K562 (cell line): Measurements from ENCODE around the gene FOXJ3. TPM values are rescaled to one million over a fixed set of nuclear protein-coding genes. Genes with fewer than 3 reads are reported as not detected.
A peak's percentile ranks its signal among the peaks of the same experiment; 100 is the strongest.

Source experiments
- ATAC-seq: fragments of 200-7000 bp; cut with Tn5 transposase; 3 replicates; pipeline ENCODE4 v1.9.1; 2020; ENCODE audit warnings: moderate library complexity
- BruUV-seq: library from RNA; stranded (reverse); fragments of 400-500 nt; replicated peaks from 2 replicates; lab custom pipeline; 2021; lab: Mats Ljungman, UMichigan
- CTCF ChIA-PET: fragments of 300-600 bp; formaldehyde crosslinking; extraction: SDS; loops from one replicate; lab custom pipeline; 2021; ENCODE audit warnings: low intra/inter-chr PET ratio; lab: Yijun Ruan, JAX
- POLR2A ChIA-PET: fragments of 300-600, 350-650 bp; sonication (Branson Sonifier 250); formaldehyde crosslinking; extraction: SDS; loops from one replicate; lab custom pipeline; 2021; ENCODE audit warnings: antibody characterized with exemption, inconsistent platforms; lab: Yijun Ruan, JAX
- DNase-seq, 4 experiments: peaks; one replicate each; pipeline versions ENCODE4 v3.0.0 to v3.0.0-alpha.2; 2011 to 2018; ENCODE audit warnings: low spot score in 3 of 4, mixed read lengths in 3 of 4; ENCODE audit errors: extremely low read depth in 1 of 4
- FAIRE-seq: peaks from 2 replicates; lab custom pipeline; 2011; peaks lifted over from hg19 to GRCh38; lab: Jason Lieb, UNC
- H2AFZ ChIP-seq: 2 replicates; pipeline ENCODE4 v1.6.0; 2011; ENCODE audit warnings: low read depth, low read length, control low read depth, inconsistent platforms
- H3K27ac ChIP-seq: fragments of 200-600 bp; 3 replicates; pipeline ENCODE4 v1.8.0; 2011; ENCODE audit warnings: low read depth, mild to moderate bottlenecking, control low read depth, inconsistent platforms, low read length, moderate library complexity, mixed read lengths; ENCODE audit errors: extremely low read depth
- H3K27me3 ChIP-seq, 2 experiments: fragments of 300-600 bp in 1 of 2; 2 replicates in 1 of 2; 3 replicates in 1 of 2; pipeline versions ENCODE4 v1.6.0 to v1.8.0; 2011; ENCODE audit warnings: inconsistent platforms in 2 of 2, low read length in 2 of 2, mild to moderate bottlenecking in 1 of 2, mixed read lengths in 1 of 2, moderate library complexity in 1 of 2; ENCODE audit not compliant: control insufficient read depth in 2 of 2, insufficient read depth in 2 of 2
- H3K36me3 ChIP-seq: fragments of 300-600 bp; 3 replicates; pipeline ENCODE4 v1.8.0; 2011; ENCODE audit warnings: mild to moderate bottlenecking, low read length, inconsistent platforms; ENCODE audit not compliant: control insufficient read depth, insufficient read depth
- H3K4me1 ChIP-seq, 2 experiments: fragments of 200-600 bp in 1 of 2; replicated peaks in 1 of 2; 2 replicates in 1 of 2; 3 replicates in 1 of 2; pipeline versions ENCODE4 v1.5.1 to v1.8.0; 2011; ENCODE audit warnings: inconsistent platforms in 2 of 2, low read length in 2 of 2, mild to moderate bottlenecking in 1 of 2, mixed read lengths in 1 of 2, moderate library complexity in 1 of 2; ENCODE audit not compliant: control insufficient read depth in 2 of 2, insufficient read depth in 2 of 2
- H3K4me2 ChIP-seq: 2 replicates; pipeline ENCODE4 v1.6.1; 2011; ENCODE audit warnings: low read length, control low read depth, inconsistent platforms, mixed read lengths; ENCODE audit not compliant: insufficient read depth
- H3K4me3 ChIP-seq: fragments of 200-600 bp; sonication (generic), shearing (Covaris generic); 2 replicates; pipeline ENCODE4 v1.5.1; 2016; ENCODE audit warnings: control low read depth, inconsistent platforms
- H3K79me2 ChIP-seq: fragments of 200-600 bp; 3 replicates; pipeline ENCODE4 v1.8.0; 2011; ENCODE audit warnings: low read length, inconsistent platforms; ENCODE audit not compliant: control insufficient read depth, insufficient read depth
- H3K9ac ChIP-seq, 2 experiments: 2 replicates each; pipeline versions ENCODE4 v1.6.0 to v1.6.1; 2011; ENCODE audit warnings: low read depth in 2 of 2, low read length in 2 of 2, control low read depth in 1 of 2, inconsistent platforms in 1 of 2, mild to moderate bottlenecking in 1 of 2, mixed read lengths in 1 of 2; ENCODE audit not compliant: insufficient read depth in 1 of 2
- H3K9me1 ChIP-seq: one replicate; pipeline ENCODE4 v1.6.0; 2011; ENCODE audit warnings: inconsistent platforms, mild to moderate bottlenecking, low read length, moderate library complexity; ENCODE audit not compliant: control insufficient read depth, insufficient read depth
- H3K9me3 ChIP-seq: replicated peaks from 2 replicates; pipeline ENCODE4 v1.5.1; 2011; ENCODE audit warnings: low read depth, low read length, inconsistent platforms; ENCODE audit not compliant: control insufficient read depth, insufficient read depth
- H4K20me1 ChIP-seq: replicated peaks from 2 replicates; pipeline ENCODE4 v1.6.1; 2011; ENCODE audit warnings: low read length, inconsistent platforms, mixed read lengths; ENCODE audit not compliant: control insufficient read depth, insufficient read depth
- HDAC3 ChIP-seq: fragments of 450-650 bp; IDR thresholded peaks from 2 replicates; pipeline ENCODE4 v1.6.1; 2018; ENCODE audit warnings: borderline replicate concordance, mild to moderate bottlenecking, moderate library complexity; ENCODE audit not compliant: partially characterized antibody
- HES1 ChIP-seq: fragments of 450-650 bp; IDR thresholded peaks from 2 replicates; pipeline ENCODE4 v1.6.1; 2016; ENCODE audit warnings: low read depth, mild to moderate bottlenecking, moderate library complexity
- PHTF2 ChIP-seq: fragments of 250-450 bp; sonication (Bioruptor Pico); IDR thresholded peaks from 2 replicates; pipeline ENCODE4 v1.5.0; 2021; ENCODE audit warnings: mild to moderate bottlenecking
- STAT5A ChIP-seq: IDR thresholded peaks from 2 replicates; pipeline ENCODE4 v1.6.1; 2012; ENCODE audit warnings: low read length, inconsistent platforms, borderline replicate concordance
- TFE3 ChIP-seq: fragments of 450-650 bp; formaldehyde crosslinking; IDR thresholded peaks from 2 replicates; pipeline ENCODE4 v1.4.0; 2020; ENCODE audit warnings: mild to moderate bottlenecking, mixed read lengths
- ZC3H8 ChIP-seq: fragments of 450-650 bp; IDR thresholded peaks from 2 replicates; pipeline ENCODE4 v1.6.1; 2017
- ZFP91 ChIP-seq: sonication (generic); formaldehyde crosslinking; IDR thresholded peaks from 2 replicates; pipeline ENCODE4 v1.8.0; 2022; ENCODE audit warnings: mild to moderate bottlenecking, missing genetic modification reagents
- ZNF589 ChIP-seq: fragments of 200-800 bp; sonication (Bioruptor generic); IDR thresholded peaks from 2 replicates; pipeline ENCODE4 v1.6.1; 2016; ENCODE audit warnings: low read depth, missing genetic modification characterization, missing compliant biosample characterization
- WGBS: fragments of 100-300 bp; shearing (Covaris generic); methylation state at CpG from one replicate; pipeline ENCODE4 v1.1.6; 2016; ENCODE audit warnings: low coverage, mixed read lengths; ENCODE audit not compliant: insufficient coverage; ENCODE audit errors: missing lambda C conversion rate; 5-methylcytosine and 5-hydroxymethylcytosine counted together
- in situ Hi-C: fragments of 300-500 bp; cut with MboI; formaldehyde crosslinking; loops from 4 replicates; pipeline ENCODE4 v1.15.0; 2018; ENCODE audit warnings: inconsistent platforms, mixed read lengths
- intact Hi-C: fragments of 100-400 bp; cut with micrococcal nuclease; formaldehyde crosslinking; loops from 2 replicates; pipeline ENCODE4 v1.14.2; 2022
- polyA plus RNA-seq, 8 experiments: library from polyadenylated mRNA; depleted of rRNA in 4 of 8; stranded (reverse) in 5 of 8; unstranded in 3 of 8; fragments of >200 nt; fragmentation: Nextera tagmentation in 2 of 8; fragmentation: Illumina TruSeq in 1 of 8; extraction: Ambion mirVana in 2 of 8; extraction: Trizol in 1 of 8; gene quantifications; 2 replicates each; pipeline versions ENCODE4 v1.2.1 to v1.2.3, GENCODE V29; 2011 to 2014; ENCODE audit warnings: inconsistent platforms in 1 of 8, missing spikeins in 1 of 8
- total RNA-seq, 7 experiments: library from RNA; depleted of rRNA in 6 of 7; stranded (reverse); fragments of >200 nt in 6 of 7; fragmentation: Illumina TruSeq in 2 of 7; extraction: Trizol in 2 of 7; gene quantifications; 2 replicates each; pipeline versions ENCODE4 v1.2.1 to v1.2.3, GENCODE V29; 2011 to 2021; ENCODE audit warnings: low replicate concordance in 1 of 7
- TF ChIP-seq, protein P1 (sequence below): sonication (generic); formaldehyde crosslinking; IDR thresholded peaks from 2 replicates; pipeline ENCODE4 v1.8.1; 2022; ENCODE audit warnings: missing genetic modification reagents
- TF ChIP-seq, protein P2 (sequence below): fragments of 250-450 bp; sonication (Bioruptor Pico); IDR thresholded peaks from 2 replicates; pipeline ENCODE4 v1.5.0; 2020; ENCODE audit warnings: mild to moderate bottlenecking, borderline replicate concordance
- TF ChIP-seq, protein P3 (sequence below): fragments of 250-450 bp; sonication (Bioruptor Pico); IDR thresholded peaks from 2 replicates; pipeline ENCODE4 v1.4.0; 2020; ENCODE audit warnings: mild to moderate bottlenecking, moderate library complexity

FOXJ3 gene
- total and polyA plus RNA-seq, 9 of the 15 experiments (the other 6 are each of a cell fraction or from before 2014, with no cell fraction given) = 8.7 to 35.3 (median 23.4) TPM

GRCh38 chr1:42168391-42168670, 166.7 kb downstream of the FOXJ3 start:
- Histone ChIP-seq H3K9me1 (no peaks in the 10 kb centered on the region), H3K27me3 (peaks cover 0 to 24% of the 10 kb centered on the region in 2 experiments; a peak in 3 of 5 replicates), H4K20me1 (peaks cover 8% of the 10 kb centered on the region; the same call in 1 of the 2 replicates), H3K9ac (no peak overlapping the region), H3K9me3 (no peaks in the 10 kb centered on the region; the same call in 1 of the 2 replicates), H3K4me3 (no peak overlapping the region), H3K4me1 (peaks cover 0 to 16% of the 10 kb centered on the region in 2 experiments; a peak in 2 of 5 replicates), H2AFZ (no peak overlapping the region), H3K4me2 (no peak overlapping the region), H3K79me2 (no peaks in the 10 kb centered on the region), H3K36me3 (no peaks in the 10 kb centered on the region), H3K27ac (no peak overlapping the region)
- ATAC-seq (0 out of 3 replicates have a peak, but pooled peaks have one; percentile 36), DNase-seq (no peak), FAIRE-seq (no peak)
- BruUV-seq = no TSS peak
- POLR2A ChIA-PET = no interaction called here
- in situ Hi-C loops = no loop called here
- intact Hi-C loops = no loop called here
- whole genome bisulfite sequencing = 0% methylated on average over 1 of the region's 1 CpG
- CTCF ChIA-PET = no interaction called here
- TF ChIP-seq ZNF589 (CRISPR knock-in tag) (no peak), ZC3H8 (no peak), HES1 (no peak), ZFP91 (CRISPR knock-in tag) (no peak), PHTF2 (CRISPR knock-in tag) (no peak), TFE3 (CRISPR knock-in tag) (no peak), HDAC3 (no peak), STAT5A (no peak)
- TF ChIP-seq, protein P1, sequence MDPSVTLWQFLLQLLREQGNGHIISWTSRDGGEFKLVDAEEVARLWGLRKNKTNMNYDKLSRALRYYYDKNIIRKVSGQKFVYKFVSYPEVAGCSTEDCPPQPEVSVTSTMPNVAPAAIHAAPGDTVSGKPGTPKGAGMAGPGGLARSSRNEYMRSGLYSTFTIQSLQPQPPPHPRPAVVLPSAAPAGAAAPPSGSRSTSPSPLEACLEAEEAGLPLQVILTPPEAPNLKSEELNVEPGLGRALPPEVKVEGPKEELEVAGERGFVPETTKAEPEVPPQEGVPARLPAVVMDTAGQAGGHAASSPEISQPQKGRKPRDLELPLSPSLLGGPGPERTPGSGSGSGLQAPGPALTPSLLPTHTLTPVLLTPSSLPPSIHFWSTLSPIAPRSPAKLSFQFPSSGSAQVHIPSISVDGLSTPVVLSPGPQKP = no peak
- TF ChIP-seq, protein P2, sequence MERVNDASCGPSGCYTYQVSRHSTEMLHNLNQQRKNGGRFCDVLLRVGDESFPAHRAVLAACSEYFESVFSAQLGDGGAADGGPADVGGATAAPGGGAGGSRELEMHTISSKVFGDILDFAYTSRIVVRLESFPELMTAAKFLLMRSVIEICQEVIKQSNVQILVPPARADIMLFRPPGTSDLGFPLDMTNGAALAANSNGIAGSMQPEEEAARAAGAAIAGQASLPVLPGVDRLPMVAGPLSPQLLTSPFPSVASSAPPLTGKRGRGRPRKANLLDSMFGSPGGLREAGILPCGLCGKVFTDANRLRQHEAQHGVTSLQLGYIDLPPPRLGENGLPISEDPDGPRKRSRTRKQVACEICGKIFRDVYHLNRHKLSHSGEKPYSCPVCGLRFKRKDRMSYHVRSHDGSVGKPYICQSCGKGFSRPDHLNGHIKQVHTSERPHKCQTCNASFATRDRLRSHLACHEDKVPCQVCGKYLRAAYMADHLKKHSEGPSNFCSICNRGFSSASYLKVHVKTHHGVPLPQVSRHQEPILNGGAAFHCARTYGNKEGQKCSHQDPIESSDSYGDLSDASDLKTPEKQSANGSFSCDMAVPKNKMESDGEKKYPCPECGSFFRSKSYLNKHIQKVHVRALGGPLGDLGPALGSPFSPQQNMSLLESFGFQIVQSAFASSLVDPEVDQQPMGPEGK (CRISPR knock-in tag) = no peak
- TF ChIP-seq, protein P3, sequence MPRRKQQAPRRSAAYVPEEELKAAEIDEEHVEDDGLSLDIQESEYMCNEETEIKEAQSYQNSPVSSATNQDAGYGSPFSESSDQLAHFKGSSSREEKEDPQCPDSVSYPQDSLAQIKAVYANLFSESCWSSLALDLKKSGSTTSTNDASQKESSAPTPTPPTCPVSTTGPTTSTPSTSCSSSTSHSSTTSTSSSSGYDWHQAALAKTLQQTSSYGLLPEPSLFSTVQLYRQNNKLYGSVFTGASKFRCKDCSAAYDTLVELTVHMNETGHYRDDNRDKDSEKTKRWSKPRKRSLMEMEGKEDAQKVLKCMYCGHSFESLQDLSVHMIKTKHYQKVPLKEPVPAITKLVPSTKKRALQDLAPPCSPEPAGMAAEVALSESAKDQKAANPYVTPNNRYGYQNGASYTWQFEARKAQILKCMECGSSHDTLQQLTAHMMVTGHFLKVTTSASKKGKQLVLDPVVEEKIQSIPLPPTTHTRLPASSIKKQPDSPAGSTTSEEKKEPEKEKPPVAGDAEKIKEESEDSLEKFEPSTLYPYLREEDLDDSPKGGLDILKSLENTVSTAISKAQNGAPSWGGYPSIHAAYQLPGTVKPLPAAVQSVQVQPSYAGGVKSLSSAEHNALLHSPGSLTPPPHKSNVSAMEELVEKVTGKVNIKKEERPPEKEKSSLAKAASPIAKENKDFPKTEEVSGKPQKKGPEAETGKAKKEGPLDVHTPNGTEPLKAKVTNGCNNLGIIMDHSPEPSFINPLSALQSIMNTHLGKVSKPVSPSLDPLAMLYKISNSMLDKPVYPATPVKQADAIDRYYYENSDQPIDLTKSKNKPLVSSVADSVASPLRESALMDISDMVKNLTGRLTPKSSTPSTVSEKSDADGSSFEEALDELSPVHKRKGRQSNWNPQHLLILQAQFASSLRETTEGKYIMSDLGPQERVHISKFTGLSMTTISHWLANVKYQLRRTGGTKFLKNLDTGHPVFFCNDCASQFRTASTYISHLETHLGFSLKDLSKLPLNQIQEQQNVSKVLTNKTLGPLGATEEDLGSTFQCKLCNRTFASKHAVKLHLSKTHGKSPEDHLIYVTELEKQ (CRISPR knock-in tag) = no peak
